GM18868 (cell line): ENCODE results near the gene LILRB3.
"Not testable (repeated sequence)": the region's sequence is repeated elsewhere in the genome, so short reads cannot be mapped to it uniquely, and the experiment has no call there.

ENCODE experiments used
- ATAC-seq: cut with Tn5 transposase; IDR thresholded peaks from one replicate; pipeline ENCODE4 v1.9.1; 2021; ENCODE audit warnings: mild to moderate bottlenecking, moderate library complexity; ENCODE audit not compliant: unreplicated experiment

Gene LILRB3

DNA sequence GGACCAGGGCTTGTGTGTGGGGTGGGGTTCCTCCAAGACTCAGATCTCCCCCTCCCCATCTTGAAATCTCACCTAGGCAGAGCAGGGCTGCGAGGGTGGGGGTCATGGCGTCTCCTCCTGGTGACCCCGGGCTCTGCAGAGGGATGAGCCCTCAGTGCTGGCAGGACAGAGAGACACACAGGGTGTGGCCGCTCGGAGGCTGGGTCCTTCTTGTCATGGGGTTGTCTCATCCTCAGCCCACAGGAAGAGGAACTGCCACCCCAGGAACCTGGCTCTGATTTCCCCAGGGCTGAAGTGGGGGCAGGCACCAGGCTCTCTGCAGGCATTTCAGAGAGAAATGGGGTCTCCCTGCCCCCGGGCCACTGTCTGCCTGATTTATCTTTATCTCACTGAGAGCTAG is 19.8 kb upstream of the LILRB3 start, which contains the start of gene LILRA6:
Gene LILRA6, minus strand, starts transcription at position 145 of the 400 bp plus-strand sequence.
- not testable (repeated sequence) for ATAC-seq

DNA sequence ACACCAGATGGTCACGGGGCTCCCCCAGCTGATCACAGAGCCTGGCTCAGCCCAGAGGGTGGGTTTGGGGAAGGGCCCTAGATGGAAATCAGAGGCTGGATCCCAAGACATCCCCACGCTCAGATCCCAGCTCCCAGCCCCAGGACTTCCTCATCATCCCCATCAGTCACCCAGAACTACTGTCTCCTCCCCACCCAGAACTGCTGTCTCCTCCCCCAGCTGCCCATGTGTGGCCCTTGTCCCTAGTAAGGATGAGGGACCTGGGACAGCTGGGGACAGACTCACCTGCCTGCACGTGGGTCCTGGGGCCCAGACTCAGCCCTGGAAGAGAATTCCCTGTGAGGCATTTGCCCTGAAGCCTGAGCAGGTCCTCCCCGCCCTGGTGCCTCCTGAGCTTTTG is 19.4 kb upstream of the LILRB3 start:
- ATAC-seq, result not testable (repeated sequence)

- not testable (repeated sequence) for ATAC-seq
These were observed 17.8 kb upstream of the LILRB3 start for GRCh38 chr19:54240372-54241336.

DNA sequence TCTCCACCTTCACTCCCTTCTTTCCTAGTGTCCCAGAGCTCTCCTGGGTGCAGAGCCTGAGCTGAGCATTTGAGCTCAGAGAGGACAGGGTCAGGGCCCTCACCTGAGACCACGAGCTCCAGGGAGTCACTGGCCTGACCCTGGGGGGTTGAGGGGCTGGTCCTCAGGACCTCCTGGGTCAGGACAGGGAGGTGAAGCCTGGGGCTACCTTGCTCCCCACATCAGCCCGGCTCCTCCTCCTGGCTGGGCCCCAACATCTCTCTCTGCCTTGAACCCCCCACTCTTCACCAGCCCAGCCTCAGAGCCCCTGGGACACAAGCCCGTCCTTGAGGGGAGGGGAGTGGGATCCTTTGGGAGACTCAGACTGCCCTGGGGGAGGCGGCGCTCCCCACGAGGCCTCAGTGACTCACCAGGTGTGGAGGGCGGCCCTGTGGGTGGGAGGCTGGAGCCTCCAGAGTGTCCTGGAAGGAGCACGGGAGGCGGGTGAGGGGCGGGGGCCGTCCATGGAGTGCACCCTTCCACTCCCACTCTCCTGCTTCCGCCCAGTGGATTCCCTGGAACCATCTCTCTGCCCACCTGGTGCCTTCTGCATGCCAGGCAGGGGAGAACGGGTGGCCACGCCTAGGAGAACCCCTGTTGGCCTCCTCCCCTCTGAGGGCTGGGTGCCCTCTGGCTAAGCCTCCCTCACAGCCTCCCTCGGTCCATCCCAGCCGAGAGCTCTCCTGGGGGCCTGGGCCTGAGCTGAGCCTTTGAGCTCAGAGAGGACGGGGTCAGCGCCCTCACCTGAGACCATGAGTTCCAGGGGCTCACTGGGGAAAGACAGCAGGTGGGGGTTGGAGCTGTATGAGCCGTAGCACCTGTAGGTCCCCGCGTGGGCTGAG is 16.9 kb upstream of the LILRB3 start:
- not testable (repeated sequence) for ATAC-seq

DNA sequence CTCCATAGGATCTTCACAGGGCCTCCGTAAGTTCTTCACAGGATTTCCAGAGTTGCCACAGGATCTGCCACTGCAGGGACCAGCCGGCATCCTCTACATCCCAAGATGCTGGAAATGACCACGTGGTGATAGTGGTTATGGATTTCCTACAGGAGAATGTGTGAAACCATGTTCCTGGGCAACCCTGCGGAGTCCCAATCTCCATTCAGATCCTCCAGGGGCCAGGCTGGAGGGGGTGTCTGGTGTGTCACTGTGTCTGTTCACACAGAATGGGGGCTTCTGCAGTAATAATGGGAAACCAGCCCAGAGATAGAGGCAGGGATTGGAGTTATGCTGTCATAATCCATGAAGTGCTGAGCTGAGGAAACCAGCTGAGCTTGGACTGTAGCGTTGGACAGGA is 11.1 kb upstream of the LILRB3 start:
- no peak for ATAC-seq

DNA sequence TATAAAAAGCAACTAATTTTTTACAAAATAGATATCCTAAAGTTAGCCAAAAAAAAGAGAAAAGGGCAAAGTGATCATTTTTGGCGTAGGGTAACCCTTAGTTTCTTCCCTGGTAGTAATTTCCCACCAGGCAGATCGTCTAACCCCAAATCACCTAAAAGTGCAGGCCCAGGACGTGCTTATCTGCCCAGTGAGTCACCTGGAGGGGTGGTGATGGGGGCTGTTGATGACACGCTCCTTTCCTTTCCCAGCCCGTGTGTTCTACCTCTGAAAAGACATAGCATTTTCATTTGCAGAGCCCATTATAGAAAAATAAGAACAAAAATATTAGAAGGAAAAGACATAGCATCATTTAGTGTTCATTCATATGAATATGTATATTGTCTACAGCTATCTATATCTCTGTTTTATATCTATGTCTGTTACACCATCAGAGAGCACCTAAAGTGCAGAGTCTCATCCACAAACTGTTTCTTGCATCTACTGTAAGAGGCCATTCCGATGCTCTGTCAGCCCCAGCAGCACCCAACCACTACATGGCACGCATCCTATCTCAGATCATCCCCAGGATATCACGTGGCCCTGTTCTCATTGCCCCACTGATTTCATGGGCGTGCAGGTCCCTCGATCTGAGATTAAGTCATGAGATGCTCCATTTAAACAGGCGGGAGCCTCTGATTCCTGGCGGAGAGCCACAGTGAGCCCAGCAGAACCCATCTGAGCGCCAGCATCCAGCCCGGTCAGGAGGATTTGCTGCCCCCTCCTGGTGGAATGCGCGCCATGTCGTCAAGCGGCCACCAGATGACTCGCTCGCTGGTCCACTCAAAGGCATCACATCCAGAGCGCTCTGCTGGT is 8.5 kb upstream of the LILRB3 start:
- ATAC-seq, result no peak

DNA sequence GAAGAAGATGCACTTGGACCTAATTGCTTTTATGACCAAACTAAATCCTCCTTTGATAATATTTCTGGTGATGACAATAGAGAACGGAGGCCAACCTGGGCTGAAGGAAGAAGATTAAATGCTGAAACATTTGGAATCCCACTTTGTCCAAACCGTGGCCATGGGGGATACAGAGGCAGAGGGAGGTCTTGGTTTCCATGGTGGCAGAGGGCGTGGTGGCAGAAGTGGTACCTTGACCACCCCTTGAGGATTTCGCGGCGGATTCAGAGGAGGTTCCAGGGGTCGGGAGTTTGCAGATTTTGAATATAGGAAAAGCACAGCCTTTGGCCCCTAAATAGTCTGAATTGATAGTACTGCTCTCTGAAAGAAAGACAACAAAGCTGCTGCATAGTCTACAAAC is 7.2 kb upstream of the LILRB3 start:
- no peak for ATAC-seq

- ATAC-seq, result no peak
These were observed 6.3 kb upstream of the LILRB3 start for GRCh38 chr19:54229146-54229545.

GRCh38 chr19:54224619-54225018 is 1.8 kb upstream of the LILRB3 start:
- ATAC-seq, result not testable (repeated sequence)

- ATAC-seq, result not testable (repeated sequence)
These were observed 1.1 kb upstream of the LILRB3 start for GRCh38 chr19:54223937-54224281.

DNA sequence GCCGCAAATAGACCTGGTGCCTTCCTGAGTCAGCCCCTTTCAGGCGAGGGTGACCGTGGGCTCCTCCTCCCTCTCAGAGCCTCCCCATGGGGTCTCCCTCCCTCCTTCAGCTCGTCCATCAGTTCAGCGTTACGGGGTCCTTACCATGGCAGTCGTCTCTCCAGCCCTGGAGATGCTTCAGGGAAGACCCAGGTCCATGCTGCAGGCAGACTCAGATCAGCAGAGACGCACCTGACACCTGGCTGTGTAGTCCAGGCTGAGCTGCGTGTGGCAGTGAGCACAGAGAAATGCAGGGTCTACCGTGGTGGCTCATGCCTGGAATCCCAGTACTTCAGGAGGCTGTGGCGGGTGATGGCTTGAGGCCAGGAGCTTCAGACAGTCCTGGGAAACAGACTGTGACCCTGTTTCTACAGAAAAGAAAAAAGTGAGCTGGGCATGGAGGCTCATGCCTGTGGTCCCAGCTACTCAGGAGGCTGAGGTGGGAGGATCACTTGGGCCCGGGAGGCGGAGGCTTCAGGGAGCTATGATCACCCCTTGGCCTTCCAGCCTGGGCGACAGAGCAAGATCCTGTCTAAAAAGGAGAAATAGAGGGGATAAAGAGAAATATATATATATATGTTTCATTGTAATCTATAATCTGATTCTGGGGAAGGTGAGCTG is 600 bp upstream of the LILRB3 start:
- ATAC-seq, result not testable (repeated sequence)

DNA sequence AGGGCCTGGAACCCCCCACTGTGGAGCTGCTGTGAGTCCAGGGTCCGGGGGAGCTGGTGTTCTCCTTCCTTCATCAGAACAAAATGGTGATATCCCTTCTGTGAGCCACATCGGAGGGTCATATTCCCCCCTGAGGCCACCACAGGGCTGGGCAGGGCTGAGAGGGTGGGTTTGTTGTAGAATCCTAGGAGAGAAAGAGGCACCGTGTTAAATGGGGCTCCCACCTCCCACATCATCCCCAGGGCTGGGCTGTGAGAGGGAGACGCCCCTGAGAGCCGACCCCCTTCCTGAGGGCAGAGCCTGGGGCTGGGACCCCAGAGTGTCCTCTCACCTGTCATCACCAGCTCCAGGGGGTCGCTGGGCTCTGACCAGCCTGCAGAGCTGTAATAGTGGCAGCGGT is 860 bp downstream of the LILRB3 start:
- ATAC-seq, result not testable (repeated sequence)

- not testable (repeated sequence) for ATAC-seq
These were observed 3.1 kb downstream of the LILRB3 start for GRCh38 chr19:54219702-54220101.

- no peak for ATAC-seq
These were observed 3.7 kb downstream of the LILRB3 start for GRCh38 chr19:54218960-54219661.

- ATAC-seq, result no peak
These were observed 4.5 kb downstream of the LILRB3 start for GRCh38 chr19:54218259-54218658.

DNA sequence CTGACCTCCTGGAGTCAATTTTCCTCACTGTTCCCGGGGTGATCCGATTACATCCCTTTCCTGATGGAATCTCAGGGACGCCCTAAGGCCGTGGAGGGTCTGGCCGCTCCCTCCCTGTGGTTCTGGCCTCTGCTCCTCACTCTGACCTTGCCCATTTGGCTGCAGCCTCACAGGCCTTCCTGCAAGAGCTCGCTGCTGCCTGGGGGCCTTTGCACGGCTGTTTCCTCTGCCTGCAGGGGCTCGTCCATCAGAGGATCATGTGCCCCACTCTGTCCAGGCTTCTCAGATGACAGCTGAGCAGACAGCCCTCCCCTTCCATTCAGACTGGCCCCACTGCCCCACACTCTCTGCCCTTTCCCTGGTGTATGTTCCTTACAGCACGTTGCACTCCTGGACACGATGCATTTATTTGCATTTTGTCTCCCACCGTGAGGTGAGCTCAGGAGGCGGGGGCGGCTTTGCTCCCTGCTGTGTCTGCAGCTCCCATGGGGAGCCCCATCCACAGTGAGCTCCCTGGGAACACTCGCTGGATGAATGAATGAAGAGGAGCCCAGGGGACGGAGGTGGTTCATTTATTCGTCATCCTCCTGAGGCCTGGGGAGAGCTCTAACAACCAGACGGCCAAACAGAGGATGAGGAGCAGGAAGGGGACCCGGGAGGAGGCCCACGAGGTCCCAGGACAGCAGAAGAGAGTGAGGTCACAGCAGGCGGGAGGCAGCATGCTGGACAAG is 5.1 kb downstream of the LILRB3 start:
- ATAC-seq, result not testable (repeated sequence)

DNA sequence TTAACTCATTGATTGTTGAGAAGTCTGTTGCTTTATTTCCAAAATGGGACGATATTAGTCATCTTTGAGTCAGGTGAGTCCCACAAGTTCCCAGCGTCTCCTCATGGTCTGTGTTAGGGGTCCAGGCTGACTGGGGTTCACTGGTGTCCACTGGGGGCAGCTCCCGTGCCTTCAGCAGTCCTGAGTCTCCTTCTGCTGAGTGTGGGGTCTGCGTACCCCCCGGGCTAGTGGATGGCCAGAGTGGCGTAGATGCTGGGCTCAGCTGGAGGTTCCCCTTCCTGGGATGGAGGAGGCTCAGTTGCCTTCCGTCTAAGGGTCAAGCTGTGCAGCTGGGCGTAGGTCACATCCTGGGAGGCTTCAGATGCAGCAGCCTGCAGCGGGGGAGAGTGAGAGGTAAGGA is 5.9 kb downstream of the LILRB3 start:
- ATAC-seq, result no peak

- not testable (repeated sequence) for ATAC-seq
These were observed 8.1 kb downstream of the LILRB3 start for GRCh38 chr19:54214734-54215133.

DNA sequence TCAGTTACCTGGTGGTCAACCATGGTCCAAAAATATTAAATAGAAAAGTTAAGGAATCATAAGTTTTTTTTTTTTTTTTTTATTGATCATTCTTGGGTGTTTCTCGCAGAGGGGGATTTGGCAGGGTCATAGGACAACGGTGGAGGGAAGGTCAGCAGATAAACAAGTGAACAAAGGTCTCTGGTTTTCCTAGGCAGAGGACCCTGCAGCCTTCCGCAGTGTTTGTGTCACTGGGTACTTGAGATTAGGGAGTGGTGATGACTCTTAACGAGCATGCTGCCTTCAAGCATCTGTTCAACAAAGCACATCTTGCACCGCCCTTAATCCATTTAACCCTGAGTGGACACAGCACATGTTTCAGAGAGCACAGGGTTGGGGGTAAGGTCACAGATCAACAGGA is 8.6 kb downstream of the LILRB3 start:
- not testable (repeated sequence) for ATAC-seq
